Measurements from ENCODE around the gene PRKAG2.

DNA sequence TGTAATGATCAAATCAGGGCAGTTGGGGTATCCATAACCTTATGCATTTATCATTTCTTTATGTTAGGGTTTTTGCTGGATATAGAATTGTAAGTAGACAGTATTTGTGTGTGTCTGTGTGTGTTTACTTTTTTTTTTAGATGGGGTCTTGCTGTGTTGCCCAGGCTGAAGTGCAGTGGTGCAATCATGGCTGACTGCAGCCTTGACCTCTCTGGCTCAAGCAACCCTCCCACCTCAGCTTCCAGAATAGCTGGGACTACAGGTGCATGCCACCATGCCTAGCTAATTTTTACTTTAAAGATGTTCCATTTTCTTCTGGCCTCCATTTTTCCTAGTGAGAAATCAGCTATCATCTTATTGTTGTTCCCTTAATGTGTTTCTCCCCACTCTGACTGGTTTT is 347.1 kb downstream of the PRKAG2 start:
- TF ChIP-seq, protein P1, sequence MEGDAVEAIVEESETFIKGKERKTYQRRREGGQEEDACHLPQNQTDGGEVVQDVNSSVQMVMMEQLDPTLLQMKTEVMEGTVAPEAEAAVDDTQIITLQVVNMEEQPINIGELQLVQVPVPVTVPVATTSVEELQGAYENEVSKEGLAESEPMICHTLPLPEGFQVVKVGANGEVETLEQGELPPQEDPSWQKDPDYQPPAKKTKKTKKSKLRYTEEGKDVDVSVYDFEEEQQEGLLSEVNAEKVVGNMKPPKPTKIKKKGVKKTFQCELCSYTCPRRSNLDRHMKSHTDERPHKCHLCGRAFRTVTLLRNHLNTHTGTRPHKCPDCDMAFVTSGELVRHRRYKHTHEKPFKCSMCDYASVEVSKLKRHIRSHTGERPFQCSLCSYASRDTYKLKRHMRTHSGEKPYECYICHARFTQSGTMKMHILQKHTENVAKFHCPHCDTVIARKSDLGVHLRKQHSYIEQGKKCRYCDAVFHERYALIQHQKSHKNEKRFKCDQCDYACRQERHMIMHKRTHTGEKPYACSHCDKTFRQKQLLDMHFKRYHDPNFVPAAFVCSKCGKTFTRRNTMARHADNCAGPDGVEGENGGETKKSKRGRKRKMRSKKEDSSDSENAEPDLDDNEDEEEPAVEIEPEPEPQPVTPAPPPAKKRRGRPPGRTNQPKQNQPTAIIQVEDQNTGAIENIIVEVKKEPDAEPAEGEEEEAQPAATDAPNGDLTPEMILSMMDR (IDR thresholded peaks at IDR 0.05) = no peak
- TF ChIP-seq EP300 (IDR thresholded peaks at IDR 0.05) = no peak
